DMS114 treated with DMSO at 0.1 percent for 48 hours (cell line): Measurements from ENCODE around the gene MECP2.
A peak's percentile ranks its signal among the peaks of the same experiment; 100 is the strongest.

Source experiments
- DNase-seq: peaks from one replicate; lab custom pipeline; 2025; ENCODE audit not compliant: unreplicated experiment; lab: John Stamatoyannopoulos, UW

Gene MECP2

GRCh38 chrX:154116426-154117211, 19.1 kb upstream of the MECP2 start:
- DNase-seq: no peak

- no peak for DNase-seq
These were observed 18.2 kb upstream of the MECP2 start for GRCh38 chrX:154115750-154116149.

- no peak for DNase-seq
These were observed 17.6 kb upstream of the MECP2 start for GRCh38 chrX:154115071-154115470.

- no peak for DNase-seq
These were observed 17.1 kb upstream of the MECP2 start for GRCh38 chrX:154114652-154115051.

GRCh38 chrX:154113729-154114128, 16.2 kb upstream of the MECP2 start:
- DNase-seq: no peak

GRCh38 chrX:154098551-154098950, 1.0 kb upstream of the MECP2 start:
- no peak for DNase-seq

GRCh38 chrX:154097003-154097588, 421 bp downstream of the MECP2 start:
- peak; percentile 22 for DNase-seq

GRCh38 chrX:154096140-154097002, 1.1 kb downstream of the MECP2 start:
- no peak for DNase-seq

- no peak for DNase-seq
These were observed 2.7 kb downstream of the MECP2 start for GRCh38 chrX:154094833-154095232.

GRCh38 chrX:154093965-154094364, 3.6 kb downstream of the MECP2 start:
- no peak for DNase-seq

- no peak for DNase-seq
These were observed 5.1 kb downstream of the MECP2 start for GRCh38 chrX:154092371-154092770.

- DNase-seq: no peak
These were observed 5.8 kb downstream of the MECP2 start for GRCh38 chrX:154091678-154092077.

GRCh38 chrX:154090731-154091130, 6.8 kb downstream of the MECP2 start:
- DNase-seq: no peak

- DNase-seq: no peak
These were observed 12.8 kb downstream of the MECP2 start for GRCh38 chrX:154084449-154085300.

GRCh38 chrX:154083126-154083517, 14.4 kb downstream of the MECP2 start:
- DNase-seq: no peak

GRCh38 chrX:154082396-154083125, 15.0 kb downstream of the MECP2 start:
- DNase-seq: no peak

- no peak for DNase-seq
These were observed 20.4 kb downstream of the MECP2 start for GRCh38 chrX:154077101-154077500.

GRCh38 chrX:154074199-154074598, 23.3 kb downstream of the MECP2 start:
- DNase-seq: no peak

GRCh38 chrX:154072192-154072591, 25.3 kb downstream of the MECP2 start:
- DNase-seq: no peak

GRCh38 chrX:154068560-154068959, 29.0 kb downstream of the MECP2 start:
- DNase-seq: no peak
